GM12801 (cell line): ENCODE measurements around the gene RLN2.

Experiments
- CTCF ChIP-seq: IDR thresholded peaks from one replicate; pipeline ENCODE4 v1.5.1; 2011; ENCODE audit warnings: control low read depth; ENCODE audit not compliant: insufficient read length; ENCODE audit errors: extremely low read depth

The RLN2 gene

GRCh38 chr9:5263351-5264218 is 40.9 kb downstream of the RLN2 start:
- TF ChIP-seq CTCF: no peak
